Breast epithelium (tissue), 3 donors: ENCODE results near the gene FGA.

ENCODE experiments used
- POLR2A ChIP-seq: fragments of 450-650 bp; IDR thresholded peaks from one replicate; pipeline ENCODE4 v1.6.1; 2016; ENCODE audit warnings: antibody characterized with exemption, mild to moderate bottlenecking, moderate library complexity
- POLR2AphosphoS5 ChIP-seq, 3 donors: sonication (generic); formaldehyde crosslinking; IDR thresholded peaks; one replicate each; pipeline ENCODE4 v1.6.1; 2017; ENCODE audit warnings: antibody characterized with exemption in 3 of 3
- TF ChIP-seq, protein P1 (sequence below), 3 donors: fragments of 450-650 bp; IDR thresholded peaks; one replicate each; pipeline ENCODE4 v1.5.1; 2016 to 2017; ENCODE audit warnings: antibody characterized with exemption in 3 of 3, mild to moderate bottlenecking in 3 of 3, moderate library complexity in 3 of 3

DNA sequence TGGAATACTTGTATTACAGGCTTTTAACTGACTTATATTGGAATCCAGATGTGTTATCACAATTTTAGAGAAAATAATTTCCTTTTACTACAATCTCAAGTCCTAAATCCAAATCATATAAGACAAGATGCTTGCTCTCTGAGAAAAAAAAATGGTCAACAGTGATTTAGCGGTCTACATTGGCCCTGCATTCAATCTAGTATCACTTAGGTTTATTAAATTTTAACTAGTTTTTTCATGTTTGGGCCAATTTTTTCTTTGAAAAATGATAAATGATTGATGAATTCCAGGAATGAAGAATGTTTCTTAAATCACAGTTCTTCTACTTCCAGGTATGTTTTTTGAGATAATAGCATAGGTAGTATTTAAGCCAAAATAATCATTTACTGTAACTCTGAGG, 24.7 kb upstream of the FGA start:
- TF ChIP-seq, protein P1, sequence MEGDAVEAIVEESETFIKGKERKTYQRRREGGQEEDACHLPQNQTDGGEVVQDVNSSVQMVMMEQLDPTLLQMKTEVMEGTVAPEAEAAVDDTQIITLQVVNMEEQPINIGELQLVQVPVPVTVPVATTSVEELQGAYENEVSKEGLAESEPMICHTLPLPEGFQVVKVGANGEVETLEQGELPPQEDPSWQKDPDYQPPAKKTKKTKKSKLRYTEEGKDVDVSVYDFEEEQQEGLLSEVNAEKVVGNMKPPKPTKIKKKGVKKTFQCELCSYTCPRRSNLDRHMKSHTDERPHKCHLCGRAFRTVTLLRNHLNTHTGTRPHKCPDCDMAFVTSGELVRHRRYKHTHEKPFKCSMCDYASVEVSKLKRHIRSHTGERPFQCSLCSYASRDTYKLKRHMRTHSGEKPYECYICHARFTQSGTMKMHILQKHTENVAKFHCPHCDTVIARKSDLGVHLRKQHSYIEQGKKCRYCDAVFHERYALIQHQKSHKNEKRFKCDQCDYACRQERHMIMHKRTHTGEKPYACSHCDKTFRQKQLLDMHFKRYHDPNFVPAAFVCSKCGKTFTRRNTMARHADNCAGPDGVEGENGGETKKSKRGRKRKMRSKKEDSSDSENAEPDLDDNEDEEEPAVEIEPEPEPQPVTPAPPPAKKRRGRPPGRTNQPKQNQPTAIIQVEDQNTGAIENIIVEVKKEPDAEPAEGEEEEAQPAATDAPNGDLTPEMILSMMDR (IDR thresholded peaks at IDR 0.05): no peak
- TF ChIP-seq POLR2A (no peak), POLR2AphosphoS5 (IDR thresholded peaks at IDR 0.05) (no peak)
